GM19035 (cell line): ENCODE data around the gene GIPC1.
A peak's percentile ranks its signal among the peaks of the same experiment; 100 is the strongest.

ENCODE experiments used
- ATAC-seq: cut with Tn5 transposase; IDR thresholded peaks from one replicate; pipeline ENCODE4 v1.9.1; 2021; ENCODE audit not compliant: unreplicated experiment

GIPC1 gene

GRCh38 chr19:14439014-14439413 is 56.9 kb downstream of the GIPC1 start:
- no peak for ATAC-seq

DNA sequence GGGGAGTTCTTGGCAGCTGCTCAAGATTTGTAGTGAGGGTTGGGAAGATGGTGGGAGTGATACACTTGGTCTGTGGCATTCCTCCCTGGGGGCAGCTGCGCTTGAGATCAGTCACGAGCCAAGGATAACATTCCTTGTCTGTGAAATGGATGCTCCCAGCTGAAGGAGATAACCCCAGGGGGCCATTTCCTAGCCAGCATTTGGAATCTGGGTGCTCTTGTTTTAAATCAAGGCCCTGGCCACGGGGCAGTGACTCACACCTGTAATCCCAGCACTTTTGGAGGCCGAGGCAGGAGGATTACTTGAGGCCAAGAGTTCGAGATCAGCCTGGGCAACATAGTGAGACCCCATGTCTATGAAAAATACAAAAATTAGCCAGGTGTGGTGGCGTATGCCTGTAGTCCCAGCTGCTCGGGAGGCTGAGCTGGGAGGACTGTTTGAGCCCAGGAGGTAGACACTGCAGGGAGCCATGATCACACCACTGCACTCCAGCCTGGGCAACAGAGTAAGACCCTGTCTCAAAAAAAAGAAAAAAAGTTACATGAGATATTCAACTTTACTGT is 58.3 kb downstream of the GIPC1 start:
- no peak for ATAC-seq

- no peak for ATAC-seq
Observed at GRCh38 chr19:14435320-14436050, 60.4 kb downstream of the GIPC1 start.

DNA sequence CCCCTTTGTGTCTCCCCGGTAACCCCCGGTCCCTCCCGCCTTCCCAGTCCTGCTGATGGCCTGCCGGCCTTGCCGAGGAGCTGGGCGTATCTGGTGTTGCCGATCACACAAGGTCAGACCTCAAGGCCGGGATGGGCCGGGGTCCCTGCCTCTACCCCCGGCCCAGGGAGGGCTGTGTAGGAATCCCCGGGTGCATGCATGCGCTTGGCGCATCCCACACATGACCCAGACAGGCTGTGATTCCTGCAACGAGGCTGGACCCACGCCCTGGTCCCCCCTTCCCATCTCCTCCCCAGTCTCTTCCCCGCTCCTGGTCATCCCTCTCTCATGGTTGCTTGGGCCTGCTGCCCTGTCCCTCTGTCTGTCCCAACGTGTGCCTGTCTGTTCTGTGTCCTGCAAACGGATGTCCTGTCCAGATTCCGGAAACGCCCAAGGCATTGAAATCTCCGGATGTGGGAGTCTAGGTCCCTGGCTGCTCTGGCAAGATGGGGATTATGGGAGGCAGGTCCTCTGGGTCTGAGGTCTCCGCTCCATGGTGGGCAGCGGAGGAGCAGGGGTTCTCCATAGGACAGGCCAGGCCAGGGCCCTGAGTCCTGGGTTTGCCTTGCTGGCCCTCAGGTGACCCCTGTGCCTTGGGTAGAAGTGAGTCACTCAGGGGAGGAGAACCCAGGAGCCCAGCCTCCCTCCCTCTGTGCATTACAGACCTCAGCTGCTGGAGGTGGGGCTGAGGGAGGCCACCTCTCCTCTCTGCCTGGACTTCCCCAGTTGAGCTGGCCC is 61.2 kb downstream of the GIPC1 start:
- no peak for ATAC-seq

DNA sequence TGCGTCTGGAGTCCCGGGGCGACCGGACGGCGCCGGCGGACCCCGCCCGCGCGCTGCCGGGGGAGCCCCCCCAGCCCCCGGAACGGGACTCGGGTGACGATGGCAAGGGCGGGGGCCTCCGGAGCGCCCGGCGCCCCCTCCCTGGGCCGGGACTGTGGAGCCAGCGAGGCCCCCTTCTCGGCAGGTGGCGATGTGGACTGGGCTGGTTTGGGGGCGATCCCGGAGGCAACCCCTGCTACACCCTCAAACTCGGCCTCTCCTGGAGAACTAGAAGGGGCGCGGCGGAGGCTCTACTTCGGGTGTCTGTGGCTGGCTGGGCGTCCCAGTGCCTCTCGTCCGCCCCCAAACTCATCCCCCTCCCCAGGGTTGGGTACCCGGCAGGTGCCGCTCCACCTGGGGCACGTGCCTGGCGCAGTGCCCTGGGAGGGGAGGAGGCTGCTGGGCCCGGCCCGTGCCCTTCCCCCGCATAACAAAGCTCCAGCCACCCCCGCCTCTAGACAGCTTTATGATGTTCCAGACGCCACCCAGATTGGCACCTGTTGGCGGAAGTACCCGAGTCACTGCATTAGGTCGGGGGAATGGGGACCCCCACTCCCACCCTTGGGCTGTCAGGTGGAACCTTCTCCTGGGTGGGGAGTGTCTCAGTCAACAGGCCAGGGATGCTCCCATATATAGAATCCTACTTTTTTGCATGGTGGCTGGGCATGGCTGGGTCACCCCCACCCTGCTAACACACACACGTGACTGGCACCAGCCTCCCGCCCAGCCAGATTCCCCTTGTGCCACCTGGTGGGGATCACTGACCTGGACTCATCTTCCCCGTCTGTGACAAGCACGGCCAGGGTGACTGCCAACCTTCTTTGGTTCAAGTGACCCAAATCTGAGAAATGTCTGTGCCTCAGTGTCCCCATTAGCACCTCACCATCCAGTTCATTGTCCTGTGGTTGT is 62.1 kb downstream of the GIPC1 start:
- ATAC-seq = peak; percentile 31

GRCh38 chr19:14432791-14433553 is 63.0 kb downstream of the GIPC1 start, which contains the start of gene PKN1:
TSS of gene PKN1 (plus strand) at chr19:14433306. CDS start at chr19:14433522, 216 bp downstream.
- ATAC-seq = peak; percentile 65

DNA sequence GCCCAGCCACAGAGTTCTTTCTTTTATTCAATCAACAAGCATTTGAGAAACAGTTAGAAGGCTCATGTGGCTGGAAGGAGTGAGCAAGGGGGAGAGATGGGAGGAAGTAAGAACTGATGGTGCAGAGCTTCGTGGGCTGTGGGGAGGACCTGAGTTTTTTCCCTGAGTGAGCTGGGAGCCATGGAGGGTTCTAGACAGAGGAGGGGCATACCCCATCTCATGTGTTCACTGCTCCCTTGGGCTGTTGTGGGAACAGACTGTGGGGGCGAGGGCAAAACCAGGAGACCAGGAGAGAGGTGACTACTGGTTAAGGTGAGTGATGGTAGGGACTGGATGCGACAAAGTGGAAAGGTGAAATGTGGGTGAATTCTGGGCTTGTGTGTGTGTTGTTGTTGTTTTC is 65.2 kb downstream of the GIPC1 start:
- no peak for ATAC-seq

GRCh38 chr19:14428882-14429416 is 67.0 kb downstream of the GIPC1 start:
- ATAC-seq = no peak
